Measurements from ENCODE around the gene UBP1.
A peak's percentile ranks its signal among the peaks of the same experiment; 100 is the strongest.
"Not testable (repeated sequence)": the region's sequence is repeated elsewhere in the genome, so short reads cannot be mapped to it uniquely, and the experiment has no call there.

The UBP1 gene

DNA sequence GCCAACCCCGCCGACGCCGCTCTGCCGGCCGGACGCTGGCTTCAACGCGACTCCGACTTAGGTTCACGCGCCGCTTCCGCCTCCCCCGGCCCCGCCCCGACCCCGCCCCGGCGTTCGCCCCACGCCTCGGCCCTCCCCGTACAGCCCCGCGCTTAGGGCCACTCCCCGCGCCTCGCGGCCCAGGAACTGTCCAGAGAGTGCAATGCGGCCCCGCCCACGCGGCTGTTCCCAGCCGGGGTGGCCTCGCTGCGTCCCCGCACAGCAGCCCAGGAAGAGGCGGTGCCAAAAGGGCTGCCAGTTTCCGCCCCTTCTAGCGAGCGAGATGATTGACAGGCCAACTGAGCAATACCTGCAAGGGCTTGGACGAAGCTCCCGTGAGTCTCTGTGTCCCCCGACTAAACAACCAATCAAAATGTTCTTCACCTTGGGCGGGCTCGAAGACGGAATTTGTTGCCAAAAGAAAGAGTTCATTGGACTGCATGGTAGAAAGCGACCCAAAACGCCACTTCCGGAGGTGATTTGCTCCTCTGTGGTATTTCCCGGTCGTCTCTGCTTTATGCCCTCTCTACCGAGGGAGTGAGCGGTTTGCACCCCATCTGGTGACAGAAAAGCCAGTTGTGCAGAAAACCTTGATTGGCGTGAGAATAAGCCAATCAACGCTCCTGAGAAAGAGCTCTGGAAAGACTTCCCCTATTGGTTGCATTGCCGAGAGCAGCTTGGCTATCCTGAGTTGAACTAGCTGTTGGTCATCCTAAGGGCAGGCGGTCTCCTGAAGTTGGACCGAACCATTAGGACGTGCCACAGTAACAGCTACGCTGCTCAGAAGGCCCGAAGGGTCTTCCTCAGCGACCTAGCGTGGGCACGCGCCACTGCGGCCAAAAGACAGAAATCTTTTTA is at the start of gene UBP1:
Gene UBP1, minus strand, starts transcription at position 78 of the 897 bp plus-strand sequence. CDS start 557 bp downstream, outside the sequence.
- peak; percentile 97 to 98 for DNase-seq (ENCODE audit: low read depth in 2 of 2)

GRCh38 chr3:33488683-33489082 is 48.5 kb upstream of the UBP1 start:
- DNase-seq (ENCODE audit: low read depth in 2 of 2) = no peak

DNA sequence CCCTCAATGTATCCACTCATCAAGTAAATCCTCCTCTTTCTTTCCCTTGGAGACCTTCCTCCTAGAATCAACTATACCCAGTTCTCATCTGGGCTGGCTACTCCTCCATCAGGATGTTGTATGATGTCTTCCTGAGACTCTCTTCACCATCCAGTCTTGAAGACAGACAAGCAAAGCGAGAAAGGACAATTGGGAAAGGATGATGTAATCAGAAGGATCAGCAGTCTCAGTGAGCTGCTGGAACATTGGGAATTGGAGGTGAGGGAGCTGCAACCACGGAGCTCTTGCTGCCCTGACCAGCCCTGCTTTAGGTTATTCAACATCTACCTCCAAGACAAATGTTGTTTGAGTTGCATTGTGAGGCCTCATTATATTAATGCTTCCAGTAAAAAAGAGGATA is 48.0 kb upstream of the UBP1 start:
- no peak for DNase-seq (ENCODE audit: low read depth in 2 of 2)

DNA sequence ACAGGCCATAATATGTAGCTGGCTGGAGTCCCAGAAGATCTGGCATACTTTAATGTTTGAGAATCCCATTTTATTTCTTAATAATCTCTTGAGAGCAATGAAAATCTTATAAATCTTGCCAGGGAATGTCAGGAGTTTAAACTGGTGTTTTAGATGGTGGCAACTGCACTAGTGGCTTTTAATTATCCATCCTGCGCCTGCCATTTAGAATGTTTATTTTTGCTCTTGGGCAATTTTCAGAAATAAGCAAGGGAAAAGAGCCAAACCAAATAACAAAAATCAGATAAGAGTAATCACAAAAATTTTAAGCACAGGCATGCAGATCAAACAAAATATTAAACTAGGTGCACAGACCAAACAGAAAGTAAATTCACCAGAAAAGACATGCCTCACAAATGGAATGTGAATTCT is 41.9 kb upstream of the UBP1 start:
- no peak for DNase-seq (ENCODE audit: low read depth in 2 of 2)

DNA sequence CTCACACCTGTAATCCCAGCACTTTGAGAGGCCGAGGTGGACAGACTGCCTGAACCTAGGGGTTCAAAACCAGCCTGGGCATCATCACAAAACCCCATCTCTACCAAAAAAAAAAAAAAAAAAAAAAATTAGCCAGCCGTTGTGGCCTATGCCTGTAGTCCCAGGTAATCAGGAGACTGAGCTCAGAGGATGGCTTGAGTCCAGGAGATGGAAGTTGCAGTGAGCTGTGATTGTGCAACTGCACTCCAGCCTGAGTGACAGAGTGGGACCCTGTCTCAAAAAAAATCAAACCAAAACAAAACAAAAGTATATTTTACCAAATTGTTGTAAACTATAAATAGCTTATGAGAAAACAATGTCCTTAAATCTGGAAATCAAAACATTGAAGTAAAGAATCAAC is 34.7 kb upstream of the UBP1 start:
- DNase-seq (ENCODE audit: low read depth in 2 of 2) = no peak

- DNase-seq (ENCODE audit: low read depth in 2 of 2) = no peak
Observed at GRCh38 chr3:33473813-33474212, 33.6 kb upstream of the UBP1 start.

- no peak for DNase-seq (ENCODE audit: low read depth in 2 of 2)
Observed at GRCh38 chr3:33467786-33468185, 27.6 kb upstream of the UBP1 start.

GRCh38 chr3:33461097-33461496 is 20.9 kb upstream of the UBP1 start:
- no peak for DNase-seq (ENCODE audit: low read depth in 2 of 2)

DNA sequence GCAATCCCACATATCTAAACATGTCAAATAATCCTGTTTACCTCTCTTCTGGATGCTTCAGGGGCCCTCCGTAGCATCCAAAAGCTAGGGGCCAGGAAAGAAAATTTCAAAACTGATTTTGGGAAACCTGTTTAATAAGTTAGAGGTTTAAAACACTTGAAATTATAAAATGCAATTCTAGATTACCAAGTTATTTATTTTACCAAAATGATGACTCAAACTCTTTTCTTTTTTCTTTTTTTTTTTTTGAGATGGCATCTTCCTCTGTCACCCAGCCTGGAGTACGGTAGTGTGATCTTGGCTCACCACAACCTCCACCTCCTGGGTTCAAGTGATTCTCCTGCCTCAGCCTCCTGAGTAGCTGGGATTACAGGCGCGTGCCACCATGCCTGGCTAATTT is 19.4 kb upstream of the UBP1 start:
- DNase-seq (ENCODE audit: low read depth in 2 of 2) = not testable (repeated sequence)

DNA sequence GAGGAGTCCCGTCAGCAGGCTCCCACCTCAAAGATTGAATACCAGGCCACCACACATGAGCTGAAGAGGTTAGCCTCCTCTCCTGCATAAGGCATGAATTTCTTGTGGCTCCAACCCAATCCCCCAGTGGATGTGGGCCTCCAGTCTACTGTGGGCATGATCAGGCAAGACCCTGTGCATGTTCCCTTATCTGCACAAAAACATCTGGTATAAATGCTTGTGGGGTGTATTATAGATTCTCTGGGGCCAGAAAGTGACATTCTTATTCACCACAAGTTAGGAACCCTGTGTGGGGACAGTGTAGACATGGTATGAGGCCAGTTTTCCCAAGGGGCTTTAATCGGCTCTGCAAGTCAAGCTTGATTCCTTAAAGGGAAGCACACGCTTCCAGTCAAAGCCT is 18.2 kb upstream of the UBP1 start:
- no peak for DNase-seq (ENCODE audit: low read depth in 2 of 2)

DNA sequence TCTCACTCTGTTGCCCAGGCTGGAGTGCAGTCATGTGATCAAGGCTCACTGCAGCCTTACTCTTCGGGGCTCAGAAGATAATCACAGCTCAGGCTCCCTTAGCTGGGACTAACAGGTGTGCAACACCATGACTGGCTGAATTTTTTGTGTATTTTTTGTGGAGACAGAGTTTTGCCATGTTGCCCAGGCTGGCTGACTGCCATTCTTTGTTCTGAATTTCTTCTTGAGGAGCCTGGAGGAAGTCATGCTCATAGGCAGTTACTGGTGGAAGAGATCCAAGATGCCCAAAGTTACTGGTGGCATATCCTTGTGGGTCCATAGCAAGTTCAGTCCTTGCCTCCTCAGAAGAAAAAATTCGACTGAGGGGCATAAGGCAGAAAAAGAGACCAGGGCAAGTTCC is 16.6 kb upstream of the UBP1 start:
- no peak for DNase-seq (ENCODE audit: low read depth in 2 of 2)

DNA sequence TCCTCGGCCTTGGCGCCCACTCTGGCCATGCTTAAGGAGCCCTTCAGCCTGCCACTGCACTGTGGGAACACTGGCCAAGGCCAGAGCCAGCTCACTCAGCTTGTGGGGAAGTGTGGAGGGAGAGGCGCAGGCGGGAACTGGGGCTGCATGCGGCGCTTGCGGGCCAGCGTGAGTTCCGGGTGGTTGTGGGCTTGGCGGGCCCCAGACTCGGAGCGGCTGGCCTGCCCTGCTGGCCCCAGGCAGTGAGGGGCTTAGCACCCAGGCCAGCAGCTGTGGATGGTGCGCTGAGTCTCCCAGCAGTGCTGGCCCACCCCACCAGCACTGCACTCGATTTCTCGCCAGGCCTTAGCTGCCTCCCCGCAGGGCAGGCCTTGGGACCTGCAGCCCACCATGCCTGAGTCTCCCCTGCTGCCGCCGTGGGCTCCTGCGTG is 13.1 kb upstream of the UBP1 start:
- DNase-seq (ENCODE audit: low read depth in 2 of 2) = no peak

DNA sequence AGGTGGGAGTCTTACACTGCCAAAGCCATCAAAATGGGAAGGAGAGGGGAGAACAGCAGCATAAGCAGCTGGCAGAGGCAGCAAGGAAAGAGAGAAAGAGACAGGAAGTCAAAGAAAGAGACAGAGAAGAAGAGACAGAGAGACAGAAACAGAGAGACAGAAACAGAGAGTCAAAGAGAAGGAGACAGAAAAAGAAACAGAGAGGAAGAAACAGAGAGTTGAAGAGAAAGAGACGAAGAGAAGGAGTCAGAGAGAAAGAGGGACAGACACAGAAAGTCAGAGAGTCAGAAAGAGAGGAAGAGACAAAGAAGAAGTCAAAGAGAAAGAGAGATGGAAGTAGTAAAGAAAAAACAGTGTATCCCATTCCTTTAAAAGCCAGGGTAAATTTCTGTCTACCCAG is 11.8 kb upstream of the UBP1 start:
- DNase-seq (ENCODE audit: low read depth in 2 of 2) = not testable (repeated sequence)

- DNase-seq (ENCODE audit: low read depth in 2 of 2) = no peak
Observed at GRCh38 chr3:33447958-33448357, 7.8 kb upstream of the UBP1 start.

- not testable (repeated sequence) for DNase-seq (ENCODE audit: low read depth in 2 of 2)
Observed at GRCh38 chr3:33447256-33447625, 7.0 kb upstream of the UBP1 start.

DNA sequence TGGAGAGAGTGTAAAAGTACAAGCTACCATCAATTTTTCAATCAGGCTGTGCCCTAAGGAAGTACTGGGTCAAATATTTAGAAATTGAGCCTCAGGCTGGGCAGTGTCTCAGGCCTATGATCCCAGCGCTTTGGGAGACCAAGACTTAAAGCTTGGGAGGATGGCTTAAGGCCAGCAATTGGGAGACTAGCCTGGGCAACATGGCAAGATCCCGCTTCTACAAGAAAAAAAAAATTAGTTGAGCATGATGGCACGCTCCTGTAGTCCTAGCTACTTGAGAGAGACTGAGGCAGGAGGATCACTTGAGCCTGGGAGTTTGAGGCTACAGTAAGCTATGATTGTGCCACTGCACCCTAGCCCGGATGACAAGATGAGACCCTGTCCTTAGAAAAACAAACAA is 2.0 kb upstream of the UBP1 start:
- DNase-seq (ENCODE audit: low read depth in 2 of 2) = no peak

DNA sequence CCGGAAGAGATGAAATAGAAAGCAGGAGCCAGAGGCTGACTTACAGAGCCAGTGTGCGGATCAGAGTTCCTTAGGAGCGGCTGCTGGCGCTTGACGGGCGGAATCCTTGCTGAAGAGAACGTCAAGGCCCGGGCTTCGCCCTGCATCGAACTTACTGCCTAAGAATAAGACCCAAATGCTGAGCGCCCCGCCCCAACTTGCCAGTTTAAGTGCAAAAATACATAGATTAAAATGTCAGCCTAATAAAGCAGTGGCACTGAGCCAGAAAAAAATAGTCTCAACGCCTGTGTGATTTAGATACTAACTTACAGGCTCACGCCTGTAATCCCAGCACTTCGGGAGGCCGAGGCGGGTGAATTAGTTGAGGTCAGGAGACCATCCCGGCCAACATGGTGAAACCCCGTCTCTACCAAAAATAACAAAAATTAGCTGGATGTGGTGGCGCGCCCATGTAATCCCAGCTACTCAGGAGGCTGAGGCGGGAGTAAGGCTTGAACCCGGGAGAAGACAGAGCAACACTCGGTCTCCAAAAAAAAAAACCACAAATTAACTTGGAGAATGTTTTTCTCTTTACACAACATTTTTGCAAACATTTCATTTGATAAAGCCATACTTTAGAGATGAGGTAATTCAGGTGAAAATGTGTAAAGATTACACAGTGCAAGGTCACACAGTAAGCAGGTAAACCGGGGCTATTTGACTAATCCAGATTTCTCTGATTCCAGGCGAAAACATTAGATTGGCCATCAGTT is 1.2 kb upstream of the UBP1 start:
- DNase-seq (ENCODE audit: low read depth in 2 of 2) = no peak

DNA sequence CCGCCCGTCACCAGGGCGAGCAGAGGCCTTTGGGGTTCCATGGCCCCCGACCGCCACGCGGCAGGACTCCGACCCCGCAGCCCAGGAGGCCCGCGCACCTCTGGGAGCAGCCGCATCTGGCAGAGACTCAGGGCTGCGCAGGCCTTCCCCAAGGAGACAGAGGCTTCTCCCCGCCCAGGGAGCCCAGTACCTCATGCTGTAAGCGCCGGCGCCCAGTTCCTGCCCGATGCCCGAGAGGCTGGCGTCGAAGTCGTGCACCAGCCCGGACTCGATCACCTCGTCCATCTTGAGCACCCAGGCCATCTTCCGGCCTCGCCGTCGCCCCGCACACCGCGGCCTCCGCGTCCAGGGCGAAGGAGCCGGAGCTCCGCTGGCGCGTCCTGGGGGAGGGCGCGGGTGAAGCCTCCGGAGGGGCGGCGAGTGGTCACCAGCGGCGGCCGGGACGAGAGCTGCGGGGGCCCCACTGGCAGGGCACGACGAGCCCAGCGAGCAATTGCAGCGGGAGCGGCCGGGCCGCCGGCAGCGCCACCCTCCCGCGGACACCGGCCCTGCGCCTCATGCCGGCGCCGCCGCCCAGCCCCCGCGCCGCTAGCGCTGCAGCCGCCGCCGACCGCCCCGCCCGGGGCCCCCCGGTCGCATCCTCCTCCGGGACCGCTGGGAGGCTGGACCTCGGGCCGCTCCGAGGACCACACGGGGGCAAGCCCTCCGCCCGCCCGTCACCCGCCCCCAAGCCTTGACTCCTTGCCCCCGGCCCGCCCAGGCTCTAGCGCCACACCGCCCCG is 468 bp downstream of the UBP1 start:
- peak; percentile 26 to 27 for DNase-seq (ENCODE audit: low read depth in 2 of 2)

GRCh38 chr3:33438881-33439545 is 1.2 kb downstream of the UBP1 start:
- no peak for DNase-seq (ENCODE audit: low read depth in 2 of 2)

DNA sequence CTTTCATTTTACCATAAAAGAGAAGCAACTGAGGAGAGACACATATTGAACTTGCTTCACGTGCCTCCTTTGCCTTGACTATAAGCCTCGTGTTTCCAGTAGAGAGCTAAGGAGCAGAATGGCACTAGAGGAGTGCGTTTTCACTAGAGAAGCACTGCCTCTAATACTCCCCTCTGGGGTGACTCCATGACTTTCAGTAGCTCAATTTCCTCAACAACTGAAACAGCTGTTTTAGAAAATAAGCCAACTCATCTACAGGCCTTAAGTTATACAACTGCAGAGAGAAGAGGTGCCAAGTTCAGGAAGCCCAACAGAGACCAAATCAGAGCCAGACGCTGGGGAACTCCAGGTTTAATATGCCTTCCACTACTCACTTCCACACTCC is 1.9 kb downstream of the UBP1 start:
- DNase-seq (ENCODE audit: low read depth in 2 of 2) = no peak

- DNase-seq (ENCODE audit: low read depth in 2 of 2) = no peak
Observed at GRCh38 chr3:33437556-33438283, 2.5 kb downstream of the UBP1 start.

Data from stimulated activated CD4-positive, alpha-beta T cell treated with anti-CD3 and anti-CD28 coated beads, Interleukin-15, amount 100 ng/mL, for 48 hours (primary cell).